Activated CD4-positive, alpha-beta T cell treated with anti-CD3 and anti-CD28 coated beads, Interleukin-2, Interleukin-4, amounts not matched to agents 100 ng/mL and 50 ng/mL, durations not matched to agents 16 hours and 8 hours (primary cell): ENCODE data around the gene RCHY1.
"Not testable (repeated sequence)": the region's sequence is repeated elsewhere in the genome, so short reads cannot be mapped to it uniquely, and the experiment has no call there.

ENCODE experiments used
- DNase-seq: peaks from one replicate; pipeline ENCODE4 v3.0.0-alpha.2; 2020; ENCODE audit warnings: low spot score

Gene RCHY1

DNA sequence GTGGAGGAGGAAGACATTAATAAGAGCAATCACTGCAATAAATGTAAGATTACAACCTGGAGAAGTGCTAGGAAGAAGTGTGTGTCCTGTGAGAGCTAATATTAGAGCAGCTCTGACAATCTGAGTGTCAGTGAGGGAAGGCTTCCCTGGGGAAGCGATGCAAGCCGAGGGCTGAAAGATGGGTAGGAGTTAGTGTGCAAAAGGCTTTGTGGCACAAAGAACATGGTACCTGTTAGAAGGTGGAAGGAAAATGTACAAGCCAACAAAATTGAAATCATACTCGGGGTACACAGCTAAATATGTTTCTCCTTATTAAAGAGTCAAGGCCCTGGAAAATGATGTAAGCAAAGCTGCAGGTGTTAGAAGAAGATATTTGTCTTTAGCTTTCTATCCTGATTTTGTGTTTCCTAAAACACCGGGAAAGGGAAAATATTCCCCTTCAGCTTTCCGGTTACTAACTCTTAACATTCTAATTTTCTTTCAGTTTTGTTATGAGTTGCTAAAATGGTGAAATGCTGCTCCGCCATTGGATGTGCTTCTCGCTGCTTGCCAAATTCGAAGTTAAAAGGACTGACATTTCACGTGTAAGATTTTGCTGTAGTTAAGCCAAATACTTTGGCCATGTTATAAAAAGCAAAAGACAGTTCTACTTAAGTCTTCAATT, 878 bp upstream of the RCHY1 start:
- peak; percentile 60 for DNase-seq

GRCh38 chr4:75513526-75514130, 575 bp downstream of the RCHY1 start:
- no peak for DNase-seq

DNA sequence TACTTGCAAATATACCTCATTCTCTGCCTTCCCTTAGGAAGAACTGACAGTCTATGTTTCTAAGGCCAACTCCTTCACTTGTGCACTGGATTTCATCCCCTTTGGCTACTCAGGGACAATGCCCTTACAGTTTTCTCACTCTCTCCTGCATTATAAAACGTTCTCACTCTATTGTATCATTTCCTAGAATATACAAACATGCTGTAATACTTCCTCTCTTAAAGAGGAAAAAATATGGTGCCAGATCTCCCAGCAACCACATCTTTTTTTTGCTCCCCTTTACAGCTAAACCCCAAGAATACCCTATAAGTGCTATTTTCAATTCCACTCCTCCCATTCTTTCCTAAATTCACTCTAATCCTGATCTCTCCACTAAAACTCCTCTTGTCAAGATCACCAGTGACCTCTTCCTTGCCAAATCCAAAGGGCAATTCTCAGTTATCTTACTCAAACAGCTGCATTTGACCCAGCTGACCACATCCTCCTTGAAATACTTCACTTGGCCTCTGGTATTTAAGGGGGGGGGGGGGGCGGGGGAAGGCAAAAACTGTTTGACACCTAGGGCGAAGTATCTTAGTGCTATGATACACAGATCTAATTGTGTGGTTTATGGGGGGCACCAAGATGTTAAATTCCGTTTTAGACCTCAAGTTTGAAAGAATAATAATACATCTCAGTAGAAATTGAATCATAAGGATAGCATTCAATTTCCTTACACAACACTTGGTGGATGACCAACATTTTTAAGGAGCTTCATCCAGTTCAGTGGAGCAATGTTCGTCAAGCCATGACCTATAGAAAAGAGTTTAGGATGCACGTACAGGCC, 1.6 kb downstream of the RCHY1 start:
- peak; percentile 26 for DNase-seq

DNA sequence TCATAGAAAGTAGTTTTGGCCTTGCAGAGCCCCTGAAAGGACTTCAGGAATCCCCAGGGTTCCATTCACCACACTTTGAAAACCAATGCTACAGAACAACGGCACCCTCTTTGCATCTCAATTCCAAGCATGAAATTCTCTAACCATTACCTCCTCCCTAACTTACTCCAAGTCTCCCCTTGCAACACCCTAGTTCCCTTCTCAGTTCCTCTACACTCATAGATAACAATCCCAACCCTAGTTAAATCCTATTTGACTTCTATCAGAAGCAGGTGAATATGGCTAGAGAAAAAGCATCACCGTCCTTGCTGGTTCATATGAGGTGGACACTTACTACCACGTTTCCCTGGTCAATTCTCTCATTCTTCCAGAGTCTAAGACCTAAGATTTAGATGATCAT, 2.4 kb downstream of the RCHY1 start:
- no peak for DNase-seq

GRCh38 chr4:75509592-75509991, 4.6 kb downstream of the RCHY1 start:
- not testable (repeated sequence) for DNase-seq

DNA sequence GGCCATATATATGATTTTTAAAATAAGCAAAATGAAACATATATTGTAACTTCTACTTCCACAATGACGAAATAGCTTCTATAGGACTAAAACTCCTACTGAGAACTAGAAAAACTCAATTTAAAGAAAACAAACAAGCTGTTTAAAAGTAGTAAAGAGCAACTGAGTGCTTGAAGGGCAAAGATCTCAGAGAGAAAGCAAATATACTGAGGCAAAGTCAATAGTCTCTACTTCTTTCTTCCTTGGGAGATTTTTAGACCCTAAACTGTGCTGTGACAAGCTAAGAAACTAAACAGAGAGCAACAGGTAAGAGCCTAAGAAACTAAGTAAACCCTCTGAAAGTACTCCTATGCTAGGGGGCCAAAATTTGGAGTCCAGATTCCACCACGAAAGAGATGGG, 8.6 kb downstream of the RCHY1 start:
- DNase-seq, result no peak

DNA sequence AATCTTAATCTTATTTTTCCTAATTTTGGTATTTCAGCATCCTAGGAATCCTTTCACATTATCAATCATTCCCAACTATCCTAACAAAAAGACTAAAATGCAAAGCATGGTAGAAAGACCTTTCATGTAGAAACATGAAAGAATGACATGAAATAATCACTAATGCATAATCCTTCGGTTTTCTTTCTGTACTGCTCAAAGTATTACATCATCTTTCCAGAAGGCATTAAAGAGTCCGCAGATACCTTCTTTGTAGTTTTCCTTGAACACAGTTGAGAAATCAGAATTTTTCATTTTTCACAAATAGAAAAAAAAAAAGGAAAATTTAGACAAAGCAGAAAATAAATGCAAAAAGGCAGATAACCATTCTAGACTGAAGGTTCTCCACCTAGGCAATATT, 11.5 kb downstream of the RCHY1 start:
- DNase-seq, result no peak

DNA sequence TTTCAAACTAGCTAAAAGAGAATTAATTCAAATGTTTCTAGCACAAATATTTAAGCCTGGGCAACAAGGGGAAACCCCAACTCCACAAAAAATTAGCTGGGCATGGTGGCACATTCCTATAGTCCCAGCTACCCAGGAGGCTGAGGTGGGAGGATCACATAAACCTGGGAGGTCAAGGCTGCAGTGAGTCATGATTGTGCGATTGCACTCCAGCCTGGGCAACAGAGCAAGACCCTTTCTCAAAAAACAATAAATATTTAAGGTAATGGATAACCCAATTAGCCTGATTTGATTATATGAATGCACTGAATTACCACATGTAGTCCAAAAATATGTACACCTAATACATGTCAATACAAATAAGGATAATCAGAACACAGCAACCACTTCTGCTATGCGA, 14.3 kb downstream of the RCHY1 start:
- no peak for DNase-seq

- no peak for DNase-seq
Measured at GRCh38 chr4:75498041-75498440, 16.2 kb downstream of the RCHY1 start.

GRCh38 chr4:75497133-75497532, 17.1 kb downstream of the RCHY1 start:
- no peak for DNase-seq

- no peak for DNase-seq
Measured at GRCh38 chr4:75496406-75496805, 17.8 kb downstream of the RCHY1 start.

DNA sequence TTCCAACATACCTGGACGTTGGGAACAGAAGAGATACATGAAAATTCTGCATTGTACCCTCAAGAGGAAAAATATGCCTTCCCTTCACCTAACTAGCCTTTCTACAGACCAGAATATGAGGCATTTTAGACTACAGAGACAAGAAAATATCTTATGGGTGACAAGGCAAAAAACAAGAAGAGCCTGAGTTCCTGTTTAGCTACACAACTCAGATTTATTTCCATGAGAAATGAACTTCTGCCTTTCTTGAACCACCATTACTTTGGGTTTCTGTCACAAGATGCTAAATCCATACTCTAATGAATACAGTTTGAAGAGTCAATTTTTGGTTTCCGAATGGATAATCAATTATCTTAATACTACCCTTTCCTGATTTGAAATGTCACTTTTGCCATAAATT, 18.7 kb downstream of the RCHY1 start:
- DNase-seq, result no peak

DNA sequence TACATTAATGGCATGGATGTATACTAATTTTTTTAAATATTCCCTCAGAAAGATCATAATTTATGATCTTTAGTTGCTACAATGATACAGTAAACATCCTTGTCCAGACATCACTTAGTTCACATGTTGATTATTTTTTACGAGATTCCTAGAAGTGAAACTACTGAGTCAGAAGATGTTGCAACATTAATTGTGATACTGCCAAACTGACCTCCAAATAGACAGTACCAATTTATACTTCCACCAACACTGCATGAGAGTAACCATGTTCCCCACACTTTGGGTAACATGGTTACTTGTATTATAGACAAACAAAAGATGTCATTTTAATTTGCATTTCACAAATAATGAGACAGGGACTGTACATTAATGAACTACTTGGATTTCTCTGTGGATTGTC, 19.6 kb downstream of the RCHY1 start:
- peak; percentile 19 for DNase-seq

DNA sequence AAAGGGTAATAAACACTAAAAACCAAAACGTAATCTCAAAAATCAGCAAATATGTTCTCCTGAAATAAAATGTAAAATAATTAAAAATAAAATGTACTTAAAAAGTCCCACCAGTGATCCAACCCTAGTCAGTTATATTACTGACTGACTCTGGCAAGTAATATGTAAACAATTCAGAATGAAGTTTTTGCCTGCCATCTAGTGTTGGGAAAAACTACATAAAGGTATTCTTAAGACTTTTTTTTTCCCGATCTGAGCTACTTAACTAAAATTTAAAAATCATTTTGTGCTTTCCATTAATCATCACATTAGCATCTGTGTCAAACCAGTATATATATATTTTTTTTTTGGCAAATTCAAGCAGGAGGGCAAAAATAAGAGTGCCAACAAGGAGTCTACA, 24.0 kb downstream of the RCHY1 start:
- DNase-seq, result no peak

GRCh38 chr4:75484190-75484589, 30.0 kb downstream of the RCHY1 start:
- no peak for DNase-seq

GRCh38 chr4:75477201-75477600, 37.0 kb downstream of the RCHY1 start:
- no peak for DNase-seq

GRCh38 chr4:75470738-75471137, 43.5 kb downstream of the RCHY1 start:
- DNase-seq, result no peak

- no peak for DNase-seq
Measured at GRCh38 chr4:75469896-75470295, 44.3 kb downstream of the RCHY1 start.

DNA sequence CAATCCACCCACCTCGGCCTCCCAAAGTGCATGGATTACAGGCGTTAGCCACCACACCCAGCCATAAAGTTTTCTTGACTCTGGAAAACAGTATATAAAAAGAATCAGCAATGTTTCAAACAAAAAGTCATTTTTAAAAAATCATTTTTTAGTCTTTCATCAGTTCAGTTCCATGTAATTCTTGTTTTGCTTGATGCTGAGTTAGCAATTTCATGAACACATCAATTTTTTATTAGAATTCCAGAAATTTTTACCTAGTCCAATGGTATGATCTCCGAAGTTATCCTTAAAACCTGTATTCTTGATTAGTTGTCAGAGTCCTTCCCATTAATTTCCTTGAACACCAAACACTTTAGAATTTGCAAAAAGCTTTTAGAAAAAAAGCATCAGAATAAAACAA, 56.8 kb downstream of the RCHY1 start:
- no peak for DNase-seq

DNA sequence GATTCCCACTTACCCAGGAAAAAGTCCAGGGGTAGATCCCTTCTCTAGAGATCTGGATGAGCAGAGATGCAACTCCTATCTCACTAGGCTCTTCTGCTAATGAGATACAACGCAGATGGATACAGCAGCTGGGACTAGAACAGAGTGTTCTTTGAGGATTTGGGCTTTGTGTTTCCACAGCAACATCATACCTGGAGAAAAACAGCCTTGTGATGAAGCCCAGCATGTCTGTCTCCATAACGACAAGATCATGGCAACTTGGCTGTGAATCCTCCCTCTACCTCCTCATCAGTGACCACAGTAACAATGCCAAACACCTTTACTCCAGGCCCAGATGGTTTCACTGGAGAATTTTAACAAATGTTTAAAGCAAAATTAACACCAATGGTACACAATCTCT, 80.1 kb downstream of the RCHY1 start:
- no peak for DNase-seq

GRCh38 chr4:75432683-75433082, 81.5 kb downstream of the RCHY1 start:
- no peak for DNase-seq

DNA sequence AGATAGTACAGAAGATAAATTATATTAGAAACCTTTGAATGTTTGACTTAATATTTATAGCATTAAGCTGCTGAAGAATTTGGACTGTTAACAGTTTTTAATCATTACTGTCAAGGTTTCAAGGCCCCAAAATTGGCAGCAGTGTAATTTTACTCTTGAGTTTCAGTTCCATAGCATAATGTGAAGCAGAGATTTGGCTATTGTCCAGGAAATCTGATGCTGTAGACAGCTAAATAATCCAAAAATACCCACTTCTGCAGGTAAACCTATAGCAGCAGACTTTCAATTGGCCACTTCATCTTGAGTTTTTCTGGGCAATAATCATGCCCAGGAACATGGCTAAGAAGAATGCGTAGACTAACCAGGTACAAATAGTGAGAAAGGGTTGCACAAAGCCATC, 85.0 kb downstream of the RCHY1 start:
- DNase-seq, result no peak
